HEK293 (cell line): Measurements from ENCODE around the gene ALDH2.

Experiments used
- CTCF ChIA-PET: fragments of 350-600 bp; formaldehyde crosslinking; extraction: SDS; loops from one replicate; lab custom pipeline; 2021; ENCODE audit warnings: antibody characterized with exemption; lab: Yijun Ruan, JAX
- POLR2A ChIA-PET: fragments of 300-600 bp; formaldehyde crosslinking; extraction: SDS; loops from one replicate; lab custom pipeline; 2020; ENCODE audit warnings: antibody characterized with exemption, inconsistent platforms; lab: Yijun Ruan, JAX
- H3K27ac ChIP-seq: fragments of 200-500 bp; sonication (Bioruptor generic); 2 replicates; pipeline ENCODE4 v1.5.1; 2014; ENCODE audit warnings: low read depth, low read length, control low read depth, inconsistent platforms; ENCODE audit errors: extremely low read depth
- H3K36me3 ChIP-seq, 2 experiments: fragments of 200-500 bp in 1 of 2; sonication (Bioruptor generic) in 1 of 2; 1 replicate in 1 of 2; 2 replicates in 1 of 2; pipeline ENCODE4 v1.5.1; 2014 to 2017; ENCODE audit warnings: inconsistent platforms in 2 of 2, low read length in 2 of 2; ENCODE audit not compliant: control insufficient read depth in 2 of 2, insufficient read depth in 1 of 2
- H3K4me1 ChIP-seq: fragments of 200-500 bp; sonication (Bioruptor generic); 2 replicates; pipeline ENCODE4 v1.5.1; 2014; ENCODE audit warnings: mild to moderate bottlenecking, low read length, inconsistent platforms; ENCODE audit not compliant: control insufficient read depth, insufficient read depth
- H3K4me3 ChIP-seq: 2 replicates; pipeline ENCODE4 v1.5.1; 2011; ENCODE audit warnings: low read depth, mild to moderate bottlenecking, control low read depth, low read length, moderate library complexity
- H3K9me3 ChIP-seq: fragments of 200-500 bp; sonication (Bioruptor generic); 2 replicates; pipeline ENCODE4 v1.5.1; 2014; ENCODE audit warnings: low read depth, low read length, inconsistent platforms; ENCODE audit not compliant: control insufficient read depth, insufficient read depth
- BCL11B ChIP-seq: fragments of 450-650 bp; formaldehyde crosslinking; IDR thresholded peaks from 2 replicates; pipeline ENCODE4 v1.5.1; 2016; ENCODE audit warnings: low read depth, missing biosample characterization, missing genetic modification characterization
- GFI1B ChIP-seq: fragments of 450-650 bp; formaldehyde crosslinking; IDR thresholded peaks from 2 replicates; pipeline ENCODE4 v1.5.1; 2016; ENCODE audit warnings: missing biosample characterization, missing genetic modification characterization
- HOXC10 ChIP-seq: sonication (generic); formaldehyde crosslinking; IDR thresholded peaks from 2 replicates; pipeline ENCODE4 v1.8.1; 2023; ENCODE audit warnings: mild to moderate bottlenecking, missing genetic modification reagents
- KLF9 ChIP-seq: fragments of 450-650 bp; formaldehyde crosslinking; IDR thresholded peaks from 2 replicates; pipeline ENCODE4 v1.5.1; 2016; ENCODE audit warnings: missing biosample characterization, missing genetic modification characterization, low read depth
- ZFP3 ChIP-seq: fragments of 450-650 bp; formaldehyde crosslinking; IDR thresholded peaks from 2 replicates; pipeline ENCODE4 v1.5.1; 2016; ENCODE audit warnings: low read depth, missing biosample characterization, missing genetic modification characterization
- ZNF133 ChIP-seq: fragments of 450-650 bp; formaldehyde crosslinking; IDR thresholded peaks from 2 replicates; pipeline ENCODE4 v1.5.1; 2016; ENCODE audit warnings: missing biosample characterization, missing genetic modification characterization
- ZNF169 ChIP-seq: fragments of 450-650 bp; formaldehyde crosslinking; IDR thresholded peaks from 2 replicates; pipeline ENCODE4 v1.5.1; 2016; ENCODE audit warnings: missing biosample characterization, missing genetic modification characterization
- ZNF19 ChIP-seq: fragments of 450-650 bp; formaldehyde crosslinking; IDR thresholded peaks from 2 replicates; pipeline ENCODE4; 2016; ENCODE audit warnings: missing biosample characterization, missing genetic modification characterization, low read depth
- ZNF600 ChIP-seq: fragments of 450-650 bp; formaldehyde crosslinking; IDR thresholded peaks from 2 replicates; pipeline ENCODE4 v1.5.1; 2016; ENCODE audit warnings: missing biosample characterization, missing genetic modification characterization
- TF ChIP-seq, protein P1 (sequence below): fragments of 450-650 bp; formaldehyde crosslinking; optimal IDR thresholded peaks from 2 replicates; pipeline ENCODE3; 2016; ENCODE audit warnings: missing biosample characterization, mild to moderate bottlenecking, missing genetic modification characterization

Gene ALDH2

DNA sequence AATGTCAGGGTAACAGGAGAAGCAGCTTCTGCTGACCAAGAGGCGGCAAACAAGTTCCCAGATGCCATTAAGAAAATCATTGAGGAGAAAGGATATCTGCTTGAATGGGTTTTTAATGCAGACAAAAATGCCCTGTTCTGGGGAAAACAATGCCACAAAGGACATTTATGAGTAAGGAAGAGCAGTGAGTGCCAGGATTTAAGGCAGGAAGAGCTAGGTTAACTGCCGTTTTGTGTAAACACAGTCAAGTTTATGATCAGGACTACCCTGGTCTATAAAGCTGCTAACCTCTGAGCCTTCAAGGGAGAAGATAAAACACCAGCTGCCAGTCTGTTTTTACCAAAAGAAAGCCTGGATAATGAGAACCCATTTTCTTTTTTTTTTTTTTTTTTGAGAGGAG, 83.8 kb downstream of the ALDH2 start (continued):
- TF ChIP-seq ZNF169 (tag by site-specific recombination) (no peak), ZNF600 (tag by site-specific recombination) (no peak)
- TF ChIP-seq, all 188 proteins: peak for 0

DNA sequence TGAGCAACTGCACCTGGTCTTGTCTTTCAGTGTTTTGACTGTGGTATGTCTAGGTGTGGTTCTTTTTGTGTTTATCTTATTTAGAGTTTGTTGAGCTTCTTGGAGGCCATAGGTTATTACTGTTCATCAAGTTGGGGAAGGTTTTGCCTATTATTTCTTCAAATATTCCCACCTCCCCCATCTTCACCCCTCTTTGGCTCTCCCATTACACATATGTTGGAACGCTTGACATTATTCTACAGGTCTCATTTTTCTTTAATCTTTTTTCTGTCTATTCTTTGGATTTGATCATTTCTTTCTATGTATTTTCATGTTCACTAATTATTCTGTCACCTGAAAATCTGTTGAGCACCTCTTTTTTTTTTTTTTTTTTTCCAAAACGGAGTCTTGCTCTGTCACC, 91.5 kb downstream of the ALDH2 start:
- Histone ChIP-seq H3K4me1 (no peaks in the 10 kb centered on the region), H3K27ac (no peak overlapping the region), H3K36me3 (peaks cover 9% of the 10 kb centered on the region in 2 experiments; a peak in 2 of 3 replicates)
- ChIA-PET CTCF (no interaction called here), POLR2A (no interaction called here)
- no peak for TF ChIP-seq BCL11B (tag by site-specific recombination)
- TF ChIP-seq ZNF133 (tag by site-specific recombination) = peak; percentile 98
- TF ChIP-seq, all 188 proteins: peak for 1
- no peak overlapping the region for H3K4me3 ChIP-seq
- no peaks in the 10 kb centered on the region for H3K9me3 ChIP-seq

DNA sequence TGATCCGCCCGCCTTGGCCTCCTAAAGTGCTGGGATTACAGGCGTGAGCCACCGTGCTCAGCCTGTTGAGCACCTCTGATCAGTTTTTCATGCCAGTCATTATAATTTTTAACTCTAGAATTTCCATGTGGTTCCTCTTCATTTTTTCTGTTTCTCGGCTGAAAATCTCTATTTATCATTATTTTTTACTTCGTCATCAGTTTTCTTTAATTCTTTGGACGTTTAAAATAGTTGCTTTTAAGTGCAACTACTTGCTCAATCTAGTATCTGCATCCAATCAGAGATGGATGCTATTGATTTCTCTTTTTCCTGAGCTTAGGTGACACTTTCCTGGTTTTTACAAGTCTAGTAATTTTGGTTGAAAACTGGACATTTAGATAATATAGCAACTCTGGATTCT, 92.0 kb downstream of the ALDH2 start:
- Histone ChIP-seq H3K36me3 (peaks cover 9% of the 10 kb centered on the region in 2 experiments; a peak in 2 of 3 replicates), H3K27ac (no peak overlapping the region), H3K4me3 (no peak overlapping the region), H3K4me1 (no peaks in the 10 kb centered on the region), H3K9me3 (no peaks in the 10 kb centered on the region)
- TF ChIP-seq, protein P1, sequence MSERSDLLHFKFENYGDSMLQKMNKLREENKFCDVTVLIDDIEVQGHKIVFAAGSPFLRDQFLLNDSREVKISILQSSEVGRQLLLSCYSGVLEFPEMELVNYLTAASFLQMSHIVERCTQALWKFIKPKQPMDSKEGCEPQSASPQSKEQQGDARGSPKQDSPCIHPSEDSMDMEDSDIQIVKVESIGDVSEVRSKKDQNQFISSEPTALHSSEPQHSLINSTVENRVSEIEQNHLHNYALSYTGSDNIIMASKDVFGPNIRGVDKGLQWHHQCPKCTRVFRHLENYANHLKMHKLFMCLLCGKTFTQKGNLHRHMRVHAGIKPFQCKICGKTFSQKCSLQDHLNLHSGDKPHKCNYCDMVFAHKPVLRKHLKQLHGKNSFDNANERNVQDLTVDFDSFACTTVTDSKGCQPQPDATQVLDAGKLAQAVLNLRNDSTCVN (tag by site-specific recombination) = no peak
- TF ChIP-seq KLF9 (tag by site-specific recombination) (no peak), HOXC10 (CRISPR knock-in tag) (no peak)
- ChIA-PET CTCF (interaction anchor here (0.6 kb wide), 1 partner anchor 9 kb away, joined by 3 read pairs; no protein-coding TSS in a partner anchor), POLR2A (interaction anchor here (0.7 kb wide), 1 partner anchor 424 kb away, joined by 5 read pairs; no protein-coding TSS in a partner anchor)

DNA sequence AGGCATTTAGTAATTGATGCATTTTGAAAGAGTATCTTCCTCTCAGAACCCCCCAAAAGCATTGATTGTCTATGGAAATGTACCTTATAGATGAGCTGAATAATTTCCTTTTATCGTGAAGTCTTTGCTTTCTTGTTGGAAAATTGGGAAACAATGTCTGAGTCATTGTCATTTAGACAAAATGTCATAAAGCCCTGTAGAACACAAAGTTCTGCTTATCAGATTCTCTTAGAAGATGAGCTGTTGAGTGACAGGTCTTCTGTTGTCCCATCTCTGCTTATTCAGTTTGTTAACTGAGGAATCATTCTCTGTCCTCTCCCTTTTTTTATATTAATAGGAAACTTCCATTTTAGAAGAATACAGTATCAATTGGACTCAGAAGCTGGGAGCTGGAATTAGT, 98.2 kb downstream of the ALDH2 start:
- Histone ChIP-seq H3K4me3 (no peak overlapping the region), H3K36me3 (peaks cover 25 to 44% of the 10 kb centered on the region in 2 experiments), H3K4me1 (no peaks in the 10 kb centered on the region), H3K27ac (no peak overlapping the region), H3K9me3 (no peaks in the 10 kb centered on the region)
- no peak for TF ChIP-seq GFI1B (tag by site-specific recombination)
- TF ChIP-seq ZFP3 = no peak
- TF ChIP-seq ZNF19 (tag by site-specific recombination) = no peak
- ChIA-PET POLR2A (no interaction called here), CTCF (no interaction called here)
